KMS-11 (cell line): ENCODE data around the gene CCDC188.

ENCODE experiments used
- H2AFZ ChIP-seq: fragments of 200-600 bp; sonication (generic); 2 replicates; pipeline ENCODE4 v1.6.1; 2016; ENCODE audit warnings: antibody characterized with exemption, mixed run types, low read depth
- H3K27ac ChIP-seq: fragments of 200-600 bp; sonication (generic); 2 replicates; pipeline ENCODE4 v1.6.1; 2016; ENCODE audit warnings: mild to moderate bottlenecking, mixed run types
- H3K27me3 ChIP-seq: fragments of 200-600 bp; sonication (generic); 2 replicates; pipeline ENCODE4 v1.6.1; 2017; ENCODE audit warnings: mild to moderate bottlenecking, low read depth, mixed run types, moderate library complexity; ENCODE audit not compliant: insufficient read depth
- H3K36me3 ChIP-seq: fragments of 200-600 bp; sonication (generic); 2 replicates; pipeline ENCODE4 v1.6.1; 2017; ENCODE audit warnings: mild to moderate bottlenecking, mixed run types; ENCODE audit not compliant: insufficient read depth
- H3K4me1 ChIP-seq: fragments of 200-600 bp; sonication (generic); 2 replicates; pipeline ENCODE4 v1.6.1; 2016; ENCODE audit warnings: mild to moderate bottlenecking, low read depth, mixed run types; ENCODE audit not compliant: poor library complexity, severe bottlenecking
- H3K4me2 ChIP-seq: fragments of 200-600 bp; sonication (generic); 2 replicates; pipeline ENCODE4 v1.7.0; 2016; ENCODE audit warnings: mild to moderate bottlenecking, mixed run types
- H3K4me3 ChIP-seq: fragments of 200-600 bp; sonication (generic); IDR thresholded peaks from 2 replicates; pipeline ENCODE4 v1.6.1; 2017; ENCODE audit warnings: low read depth, low read length, mixed read lengths; ENCODE audit not compliant: insufficient read depth
- H3K79me2 ChIP-seq: fragments of 200-600 bp; sonication (generic); 2 replicates; pipeline ENCODE4 v1.6.1; 2016; ENCODE audit warnings: low read depth, mixed run types; ENCODE audit not compliant: insufficient read depth
- H3K9ac ChIP-seq: fragments of 200-600 bp; sonication (generic); 2 replicates; pipeline ENCODE4 v1.6.1; 2016; ENCODE audit warnings: mild to moderate bottlenecking, mixed run types
- H4K20me1 ChIP-seq: fragments of 200-600 bp; sonication (generic); 2 replicates; pipeline ENCODE4 v1.6.1; 2016; ENCODE audit warnings: mild to moderate bottlenecking, mixed run types; ENCODE audit not compliant: insufficient read depth
- TF ChIP-seq, protein P1 (sequence below): fragments of 200-600 bp; sonication (generic); conservative IDR thresholded peaks from 2 replicates; pipeline ENCODE4 v1.6.1; 2017; ENCODE audit warnings: low read depth, mild to moderate bottlenecking, antibody characterized with exemption, low read length, moderate library complexity, mixed read lengths

The CCDC188 gene

DNA sequence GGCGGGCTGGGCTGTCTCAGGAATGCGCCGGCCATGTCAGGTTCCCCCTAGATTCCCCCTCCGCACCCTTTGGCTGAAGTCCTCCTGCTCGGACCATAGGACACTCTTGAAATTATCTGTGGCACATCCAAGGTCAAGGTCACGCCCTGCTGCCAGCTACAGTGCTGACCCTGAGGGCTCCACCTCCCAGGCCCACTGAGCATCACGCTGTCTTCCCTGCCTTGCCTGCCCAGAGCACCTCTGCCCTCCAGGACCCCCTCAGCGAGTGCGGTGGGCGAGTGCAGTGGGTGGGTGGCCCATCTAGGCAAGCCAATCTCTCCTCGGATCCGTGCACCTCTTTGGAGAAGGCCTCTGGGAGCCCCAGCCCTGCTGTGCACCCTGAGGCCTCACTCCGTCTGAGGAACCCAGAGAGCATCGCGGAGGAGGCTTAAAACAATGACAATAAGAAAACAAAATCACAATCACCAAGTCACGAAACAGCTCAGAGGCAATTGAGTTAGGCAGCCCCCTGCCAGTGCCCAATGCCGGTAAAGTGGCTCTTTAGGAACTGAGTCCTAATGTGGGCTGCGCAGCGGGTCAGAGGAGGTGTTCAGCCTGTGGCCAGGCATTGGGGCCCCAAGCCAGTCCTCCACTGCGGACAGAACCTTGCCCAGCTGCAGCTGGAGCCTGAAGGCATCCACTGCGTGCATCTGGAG lies 26.5 kb upstream of the CCDC188 start:
- no peak overlapping the region for H3K9ac ChIP-seq
- H3K36me3 ChIP-seq = no peaks in the 10 kb centered on the region
- TF ChIP-seq, protein P1, sequence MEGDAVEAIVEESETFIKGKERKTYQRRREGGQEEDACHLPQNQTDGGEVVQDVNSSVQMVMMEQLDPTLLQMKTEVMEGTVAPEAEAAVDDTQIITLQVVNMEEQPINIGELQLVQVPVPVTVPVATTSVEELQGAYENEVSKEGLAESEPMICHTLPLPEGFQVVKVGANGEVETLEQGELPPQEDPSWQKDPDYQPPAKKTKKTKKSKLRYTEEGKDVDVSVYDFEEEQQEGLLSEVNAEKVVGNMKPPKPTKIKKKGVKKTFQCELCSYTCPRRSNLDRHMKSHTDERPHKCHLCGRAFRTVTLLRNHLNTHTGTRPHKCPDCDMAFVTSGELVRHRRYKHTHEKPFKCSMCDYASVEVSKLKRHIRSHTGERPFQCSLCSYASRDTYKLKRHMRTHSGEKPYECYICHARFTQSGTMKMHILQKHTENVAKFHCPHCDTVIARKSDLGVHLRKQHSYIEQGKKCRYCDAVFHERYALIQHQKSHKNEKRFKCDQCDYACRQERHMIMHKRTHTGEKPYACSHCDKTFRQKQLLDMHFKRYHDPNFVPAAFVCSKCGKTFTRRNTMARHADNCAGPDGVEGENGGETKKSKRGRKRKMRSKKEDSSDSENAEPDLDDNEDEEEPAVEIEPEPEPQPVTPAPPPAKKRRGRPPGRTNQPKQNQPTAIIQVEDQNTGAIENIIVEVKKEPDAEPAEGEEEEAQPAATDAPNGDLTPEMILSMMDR = no peak

GRCh38 chr22:20176421-20177085 lies 25.7 kb upstream of the CCDC188 start:
- H3K9ac ChIP-seq = no peak overlapping the region
- no peaks in the 10 kb centered on the region for H3K79me2 ChIP-seq
- H3K27ac ChIP-seq = no peak overlapping the region
- no peaks in the 10 kb centered on the region for H4K20me1 ChIP-seq
- H3K36me3 ChIP-seq = no peaks in the 10 kb centered on the region
- peaks cover 92% of the 10 kb centered on the region for H3K27me3 ChIP-seq
- H3K4me3 ChIP-seq = no peak overlapping the region
- no peak overlapping the region for H3K4me2 ChIP-seq
- H2AFZ ChIP-seq = no peak overlapping the region
- no peaks in the 10 kb centered on the region for H3K4me1 ChIP-seq
- TF ChIP-seq, protein P1 = no peak

More for the DNA sequence above, 26.5 kb upstream of the CCDC188 start:
- no peak overlapping the region for H3K4me3 ChIP-seq
- peaks cover 94% of the 10 kb centered on the region for H3K27me3 ChIP-seq
- no peak overlapping the region for H3K27ac ChIP-seq
- H4K20me1 ChIP-seq = no peaks in the 10 kb centered on the region
- H3K4me2 ChIP-seq = no peak overlapping the region
- no peak overlapping the region for H2AFZ ChIP-seq
- no peaks in the 10 kb centered on the region for H3K4me1 ChIP-seq
- H3K79me2 ChIP-seq = no peaks in the 10 kb centered on the region

GRCh38 chr22:20175597-20175900 lies 24.7 kb upstream of the CCDC188 start:
- TF ChIP-seq, protein P1 = no peak
- no peaks in the 10 kb centered on the region for H3K4me1 ChIP-seq
- H2AFZ ChIP-seq = no peak overlapping the region
- H3K27me3 ChIP-seq = peaks cover 92% of the 10 kb centered on the region
- no peak overlapping the region for H3K4me3 ChIP-seq
- no peak overlapping the region for H3K9ac ChIP-seq
- no peaks in the 10 kb centered on the region for H3K36me3 ChIP-seq
- no peaks in the 10 kb centered on the region for H3K79me2 ChIP-seq
- H3K27ac ChIP-seq = no peak overlapping the region
- H3K4me2 ChIP-seq = no peak overlapping the region
- no peaks in the 10 kb centered on the region for H4K20me1 ChIP-seq

DNA sequence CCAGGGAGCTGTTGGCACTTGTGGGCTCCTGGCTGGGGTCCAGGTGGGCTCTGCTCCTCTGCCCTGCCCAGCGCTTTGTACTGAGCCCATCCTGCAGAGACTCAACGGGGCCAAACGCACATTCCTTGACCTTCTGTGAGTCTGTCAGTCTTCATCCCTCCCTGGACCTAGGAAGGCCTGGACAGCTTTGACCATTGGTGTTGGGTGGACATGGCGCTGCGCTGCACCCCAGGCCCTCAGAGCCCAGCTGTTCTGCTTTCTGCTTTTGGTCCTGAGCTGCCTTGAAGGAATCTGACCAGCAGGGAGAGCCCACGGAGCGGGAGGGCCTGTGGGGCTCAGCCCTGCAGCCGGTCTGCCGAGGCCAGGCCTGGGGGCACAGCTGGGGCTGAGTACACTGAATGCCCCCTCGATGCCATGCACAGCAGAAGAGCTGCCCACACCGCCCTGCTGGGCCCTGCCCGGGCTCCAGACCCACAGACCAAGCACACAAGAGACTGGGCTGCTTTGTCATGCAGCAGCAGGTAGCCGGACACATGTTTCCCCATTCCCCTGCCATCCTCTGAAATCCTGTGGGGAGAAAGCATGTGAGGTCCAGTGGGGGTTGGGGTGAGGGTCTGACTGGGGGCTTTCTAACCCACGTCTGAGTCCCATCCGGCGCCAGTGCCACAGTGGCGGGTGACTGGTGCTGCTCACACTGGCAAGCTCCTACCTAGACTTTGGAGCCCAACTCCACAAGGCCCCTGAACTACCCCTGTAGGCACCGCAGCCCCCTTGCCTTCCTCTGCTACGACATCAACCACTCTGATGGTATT lies 24.1 kb upstream of the CCDC188 start:
- H3K79me2 ChIP-seq = no peaks in the 10 kb centered on the region
- no peaks in the 10 kb centered on the region for H3K36me3 ChIP-seq
- no peak overlapping the region for H3K4me2 ChIP-seq
- TF ChIP-seq, protein P1 = no peak
- H3K4me3 ChIP-seq = no peak overlapping the region
- no peak overlapping the region for H3K27ac ChIP-seq
- H3K27me3 ChIP-seq = peaks cover 92% of the 10 kb centered on the region
- no peaks in the 10 kb centered on the region for H3K4me1 ChIP-seq
- no peak overlapping the region for H3K9ac ChIP-seq
- H2AFZ ChIP-seq = no peak overlapping the region
- H4K20me1 ChIP-seq = no peaks in the 10 kb centered on the region
